Measurements from ENCODE around the gene PVR. TPM values are rescaled to one million over a fixed set of nuclear protein-coding genes. Genes with fewer than 3 reads are reported as not detected.

The PVR gene
- total RNA-seq, 3 donors from 2014 or later, result 8.5 to 13.9 (median 9.9) TPM

Other genes starting within 250 kb of the PVR start
- under 1 TPM; 0.19 to 0.35 (median 0.29) TPM for gene ZNF285, start 242.3 kb upstream of the PVR start, total RNA-seq
- gene ZNF229, start 195.4 kb upstream of the PVR start, total RNA-seq, result under 1 TPM; 0.76 to 0.99 (median 0.95) TPM
- 1 to 10 TPM; 6.5 to 9.3 (median 7.4) TPM for gene ZNF180, start 143.4 kb upstream of the PVR start, total RNA-seq
- not detected for gene CEACAM20, start 114.2 kb upstream of the PVR start, total RNA-seq
- gene IGSF23, start 30.3 kb upstream of the PVR start, total RNA-seq, result not detected
- gene CEACAM19, start 27.6 kb downstream of the PVR start, total RNA-seq, result under 1 TPM; 0.33 to 0.86 (median 0.74) TPM
- not detected for gene CEACAM16, start 55.2 kb downstream of the PVR start, total RNA-seq
- 10 to 100 TPM; 27.9 to 35.3 (median 34.6) TPM for gene BCL3, start 104.8 kb downstream of the PVR start, total RNA-seq
- gene CBLC, start 134.0 kb downstream of the PVR start, total RNA-seq, result under 1 TPM in 1 of 3 donors, not detected in 2; 0.23 TPM
- under 1 TPM; 0.33 to 0.40 (median 0.33) TPM for gene BCAM, start 165.2 kb downstream of the PVR start, total RNA-seq
- gene NECTIN2, start 202.4 kb downstream of the PVR start, total RNA-seq, result 1 to 10 TPM in 2 of 3 donors, under 1 TPM in 1; 0.66 to 1.4 (median 1.3) TPM
- 100 to 1,000 TPM; 427 to 536 (median 461) TPM for gene TOMM40, start 247.3 kb downstream of the PVR start, total RNA-seq

All from activated T-cell treated with anti-CD3 and anti-CD28 coated beads, Interleukin-2, amount 50 U/mL, for 4 hours (primary cell).